Thyroid gland (tissue), 4 donors: ENCODE data around the gene GARNL3.

Experiments used
- POLR2A ChIP-seq, 2 donors: fragments of 450-650 bp; IDR thresholded peaks; one replicate each; pipeline ENCODE4 v1.6.1; 2017; ENCODE audit warnings: antibody characterized with exemption in 2 of 2, mild to moderate bottlenecking in 2 of 2, moderate library complexity in 1 of 2
- TF ChIP-seq, protein P1 (sequence below), 6 experiments: fragments of 200-600 bp in 3 of 6; fragments of 450-650 bp in 3 of 6; sonication (generic) in 3 of 6; IDR thresholded peaks; one replicate each; pipeline ENCODE4 v1.5.1; 2016 to 2019; ENCODE audit warnings: antibody characterized with exemption in 6 of 6, mild to moderate bottlenecking in 2 of 6, inconsistent platforms in 1 of 6, moderate library complexity in 1 of 6

DNA sequence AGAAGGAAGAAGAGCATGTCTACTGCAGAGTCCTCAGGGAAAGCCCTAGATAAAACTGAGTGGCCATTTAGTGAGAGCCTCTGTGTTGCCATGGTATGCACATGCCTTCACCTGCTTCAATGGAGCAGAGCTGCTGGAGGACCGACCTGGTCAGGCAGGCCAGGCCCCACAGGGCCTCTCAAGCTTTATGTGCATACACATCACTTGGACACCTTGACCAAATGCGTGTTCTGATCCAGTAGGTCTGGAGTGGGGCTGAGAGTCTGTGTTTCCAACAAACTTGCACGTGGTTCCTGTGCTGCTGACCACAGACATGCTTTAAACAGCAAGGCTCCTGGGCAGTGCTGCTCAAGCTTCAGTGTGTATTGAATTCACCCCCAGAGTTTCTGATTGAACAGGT lies 81.0 kb downstream of the GARNL3 start:
- TF ChIP-seq, protein P1, sequence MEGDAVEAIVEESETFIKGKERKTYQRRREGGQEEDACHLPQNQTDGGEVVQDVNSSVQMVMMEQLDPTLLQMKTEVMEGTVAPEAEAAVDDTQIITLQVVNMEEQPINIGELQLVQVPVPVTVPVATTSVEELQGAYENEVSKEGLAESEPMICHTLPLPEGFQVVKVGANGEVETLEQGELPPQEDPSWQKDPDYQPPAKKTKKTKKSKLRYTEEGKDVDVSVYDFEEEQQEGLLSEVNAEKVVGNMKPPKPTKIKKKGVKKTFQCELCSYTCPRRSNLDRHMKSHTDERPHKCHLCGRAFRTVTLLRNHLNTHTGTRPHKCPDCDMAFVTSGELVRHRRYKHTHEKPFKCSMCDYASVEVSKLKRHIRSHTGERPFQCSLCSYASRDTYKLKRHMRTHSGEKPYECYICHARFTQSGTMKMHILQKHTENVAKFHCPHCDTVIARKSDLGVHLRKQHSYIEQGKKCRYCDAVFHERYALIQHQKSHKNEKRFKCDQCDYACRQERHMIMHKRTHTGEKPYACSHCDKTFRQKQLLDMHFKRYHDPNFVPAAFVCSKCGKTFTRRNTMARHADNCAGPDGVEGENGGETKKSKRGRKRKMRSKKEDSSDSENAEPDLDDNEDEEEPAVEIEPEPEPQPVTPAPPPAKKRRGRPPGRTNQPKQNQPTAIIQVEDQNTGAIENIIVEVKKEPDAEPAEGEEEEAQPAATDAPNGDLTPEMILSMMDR (IDR thresholded peaks at IDR 0.05), result peak in 1 of 6 experiments; percentile 14
- peak in 1 of 2 donors; percentile 13 for TF ChIP-seq POLR2A (IDR thresholded peaks at IDR 0.05)
